Measurements from ENCODE around the gene F11. TPM values are rescaled to one million over a fixed set of nuclear protein-coding genes. Genes with fewer than 3 reads are reported as not detected.
"Not testable (repeated sequence)": the region's sequence is repeated elsewhere in the genome, so short reads cannot be mapped to it uniquely, and the experiment has no call there.

Gene F11
- total RNA-seq, 1 experiment from 2014 or later = not detected

DNA sequence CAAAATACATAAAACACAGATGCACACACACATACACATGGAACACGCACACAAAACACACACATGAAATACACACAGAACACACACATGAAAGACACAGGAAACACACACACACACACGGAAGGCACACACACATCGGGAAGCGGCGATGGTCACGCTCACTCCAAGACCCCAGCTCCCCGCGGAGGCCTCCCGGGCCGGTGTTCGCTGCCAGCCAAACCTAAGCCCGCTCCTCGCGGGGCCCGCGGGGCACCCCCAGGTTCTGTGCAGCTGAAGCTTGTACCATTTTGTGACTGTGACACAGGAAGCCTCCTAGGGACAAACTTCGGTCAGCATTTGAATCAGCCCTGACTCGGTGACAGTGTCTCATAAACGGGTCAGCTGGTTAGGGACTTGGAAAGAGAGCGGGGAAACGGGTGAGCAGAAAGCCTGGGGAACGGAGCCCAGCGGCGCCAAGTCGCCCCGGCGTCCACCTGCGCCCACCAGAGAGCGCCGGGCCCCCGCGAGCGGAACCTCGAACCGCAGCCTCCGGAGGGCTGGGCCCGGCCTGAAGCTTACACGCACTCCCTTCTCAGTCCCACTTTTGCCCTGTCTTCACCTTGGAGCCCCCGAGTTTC is 32.1 kb downstream of the F11 start:
- DNase-seq (ENCODE audit: low read depth) = no peak

DNA sequence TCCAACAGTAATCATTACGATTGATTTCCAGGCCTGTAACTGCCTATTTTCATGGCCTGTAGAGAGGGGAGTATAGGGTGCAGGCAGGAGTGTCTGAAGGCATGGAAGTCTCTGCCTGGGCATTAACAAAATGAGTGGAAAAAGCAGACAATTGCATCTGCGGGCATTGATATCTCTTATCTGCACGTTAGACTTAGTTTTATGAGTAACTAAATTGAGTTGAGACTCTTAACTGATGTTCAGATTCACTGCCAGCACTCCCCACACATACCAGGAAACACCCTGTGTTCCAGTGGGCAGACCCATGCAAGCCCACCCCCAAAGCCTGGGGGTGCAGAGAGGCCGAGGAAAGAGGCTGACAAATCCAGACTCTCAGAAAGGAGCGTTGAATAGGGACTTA is 33.3 kb downstream of the F11 start:
- no peak for DNase-seq (ENCODE audit: low read depth)

DNA sequence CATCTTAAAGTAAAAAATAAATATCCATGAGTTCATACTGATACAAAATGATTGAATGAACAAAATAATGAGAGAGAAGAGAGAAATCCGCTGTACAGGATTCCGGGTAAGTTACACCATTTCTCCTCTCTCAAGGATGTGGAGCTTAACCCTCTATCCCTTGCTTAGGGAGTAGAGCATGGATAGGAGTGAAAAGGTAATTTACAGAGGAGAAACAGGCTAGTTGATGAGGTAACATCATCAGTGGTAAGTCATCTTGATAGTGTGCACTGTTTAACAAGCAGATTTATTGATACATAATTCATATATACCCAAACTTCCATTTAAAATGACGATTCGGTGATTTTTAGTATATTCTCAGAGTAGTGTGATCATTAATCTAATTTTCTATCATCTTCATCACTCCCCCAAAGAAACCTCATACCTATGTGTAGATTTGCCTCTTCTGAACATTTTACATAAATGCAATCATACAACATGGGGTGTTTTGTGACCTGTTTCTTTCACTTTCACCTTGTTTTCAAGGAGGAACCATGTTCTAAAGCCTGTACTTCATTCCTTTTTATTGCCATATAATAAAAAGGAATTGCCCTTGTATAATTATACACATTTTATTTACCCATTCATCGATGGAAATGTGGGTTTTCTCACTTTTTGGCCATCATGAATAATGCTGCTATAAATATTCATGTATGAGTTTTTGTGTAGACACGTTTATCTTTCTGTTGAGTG is 34.8 kb downstream of the F11 start:
- no peak for DNase-seq (ENCODE audit: low read depth)

DNA sequence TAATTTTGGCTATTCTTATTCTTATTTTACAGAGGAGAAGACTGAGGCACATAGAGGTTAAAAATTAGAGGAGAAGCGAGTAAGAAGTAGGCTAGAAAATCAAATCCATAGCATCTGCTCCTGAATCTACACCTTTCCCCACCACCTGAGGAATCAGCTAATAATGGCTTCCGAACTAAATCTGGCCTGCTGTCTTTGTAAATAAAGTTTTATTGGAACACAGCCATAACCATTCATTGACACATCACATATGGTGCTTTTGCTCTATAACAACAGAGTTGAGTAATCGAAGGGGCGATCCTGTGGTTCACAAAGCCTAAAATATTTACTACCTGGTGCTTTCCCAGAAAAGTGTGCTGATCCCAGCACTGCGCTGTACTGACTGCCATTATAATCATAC is 38.2 kb downstream of the F11 start:
- no peak for DNase-seq (ENCODE audit: low read depth)

DNA sequence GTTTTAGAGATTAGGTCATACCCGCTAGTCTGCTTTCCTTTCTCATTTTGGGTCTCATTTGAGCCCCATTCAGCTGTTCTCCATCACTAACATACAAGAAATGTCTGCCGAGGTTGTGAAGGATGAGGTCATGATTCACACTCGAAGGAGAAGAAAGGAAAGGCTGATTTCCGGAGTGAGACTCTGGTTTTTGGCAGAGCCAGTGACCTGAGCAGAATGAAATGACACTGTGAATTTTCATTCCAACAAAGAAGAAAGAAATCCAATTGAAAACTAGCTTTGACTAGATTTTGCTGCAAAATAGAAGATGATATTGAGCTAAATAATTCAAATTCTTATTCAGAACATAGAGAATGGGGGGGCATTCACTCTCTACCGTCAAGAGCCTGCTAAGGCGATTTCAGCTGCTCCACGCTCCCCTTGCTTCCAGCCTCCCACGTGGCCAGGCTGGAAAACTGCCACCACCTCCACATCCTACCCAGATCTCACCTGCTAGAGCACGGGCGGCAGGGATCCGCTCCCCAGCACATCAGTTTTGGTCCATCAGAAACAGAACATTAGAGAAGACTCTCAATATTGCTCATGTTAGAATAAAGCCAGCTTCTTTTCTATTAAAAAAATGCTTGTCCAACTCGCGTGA is 39.0 kb downstream of the F11 start:
- DNase-seq (ENCODE audit: low read depth) = no peak

DNA sequence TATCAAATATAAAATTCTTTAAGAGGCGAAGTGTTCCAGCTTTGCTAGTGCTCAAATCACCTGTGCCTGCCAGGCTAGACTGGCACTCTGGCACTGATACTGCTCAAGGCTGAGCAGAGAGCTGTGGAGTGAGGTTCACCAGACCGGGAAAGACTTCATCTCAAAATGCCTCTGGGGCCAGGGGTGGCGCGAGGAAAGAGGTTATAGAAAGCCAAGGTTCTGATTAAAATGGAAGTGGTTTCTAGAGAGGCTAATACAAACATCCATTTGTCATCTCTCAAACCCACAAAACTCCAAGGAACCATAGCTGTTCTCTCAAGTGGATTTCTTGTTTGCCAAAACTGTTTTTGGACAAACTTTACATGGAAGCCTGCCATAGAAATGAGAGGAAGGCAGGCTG is 41.5 kb downstream of the F11 start:
- DNase-seq (ENCODE audit: low read depth) = no peak

DNA sequence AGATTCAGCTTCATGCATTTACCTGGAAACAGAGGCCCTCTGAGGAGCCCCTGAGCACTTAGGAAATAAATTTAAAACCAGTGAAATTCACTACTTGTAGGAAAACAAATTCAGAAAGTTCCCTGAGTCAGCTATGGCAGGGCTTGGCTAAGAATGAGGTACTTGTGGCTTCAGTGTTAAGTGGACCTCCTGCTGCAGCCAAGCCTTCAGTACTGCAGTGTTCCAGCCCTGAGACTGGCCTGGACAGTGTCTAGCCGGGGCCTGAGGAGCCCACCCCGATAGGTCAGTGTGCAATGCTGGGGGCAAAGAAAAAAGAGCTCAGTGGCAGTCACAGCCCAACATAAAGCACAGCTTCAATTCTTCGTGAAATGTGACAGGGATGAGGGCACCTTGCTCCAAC is 41.9 kb downstream of the F11 start:
- no peak for DNase-seq (ENCODE audit: low read depth)

DNA sequence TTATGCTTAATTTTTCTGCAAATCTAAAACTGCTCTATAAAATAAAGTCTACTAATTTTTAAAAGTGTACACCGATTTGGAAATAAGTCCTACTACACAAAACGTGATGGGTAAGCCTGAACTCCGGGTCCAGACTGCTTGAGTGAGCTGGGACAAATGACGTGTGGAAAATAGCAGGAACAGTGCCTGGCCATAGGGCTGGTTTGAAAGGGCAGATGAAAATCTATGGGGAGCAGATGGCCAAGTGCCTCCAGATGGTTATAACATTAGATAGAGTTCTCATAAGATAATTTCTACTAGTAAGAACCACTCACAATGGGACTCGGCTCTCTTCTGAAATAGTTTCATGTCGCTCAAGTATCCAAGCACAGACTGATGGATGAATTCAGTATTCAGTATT is 52.5 kb downstream of the F11 start:
- DNase-seq (ENCODE audit: low read depth) = no peak

DNA sequence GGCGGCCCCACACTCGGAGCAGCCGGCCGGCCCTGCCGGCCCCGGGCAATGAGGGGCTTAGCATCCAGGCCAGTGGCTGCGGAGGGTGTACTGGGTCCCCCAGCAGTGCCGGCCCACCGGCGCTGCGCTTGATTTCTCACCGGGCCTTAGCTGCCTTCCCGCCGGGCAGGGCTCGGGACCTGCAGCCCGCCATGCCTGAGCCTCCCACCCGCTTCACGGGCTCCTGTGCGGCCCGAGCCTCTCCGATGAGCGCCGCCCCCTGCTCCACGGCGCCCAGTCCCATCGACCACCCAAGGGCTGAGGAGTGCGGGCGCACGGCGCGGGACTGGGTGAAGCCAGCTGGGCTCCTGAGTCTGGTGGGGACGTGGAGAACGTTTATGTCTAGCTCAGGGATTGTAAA is 58.7 kb downstream of the F11 start:
- not testable (repeated sequence) for DNase-seq (ENCODE audit: low read depth)

DNA sequence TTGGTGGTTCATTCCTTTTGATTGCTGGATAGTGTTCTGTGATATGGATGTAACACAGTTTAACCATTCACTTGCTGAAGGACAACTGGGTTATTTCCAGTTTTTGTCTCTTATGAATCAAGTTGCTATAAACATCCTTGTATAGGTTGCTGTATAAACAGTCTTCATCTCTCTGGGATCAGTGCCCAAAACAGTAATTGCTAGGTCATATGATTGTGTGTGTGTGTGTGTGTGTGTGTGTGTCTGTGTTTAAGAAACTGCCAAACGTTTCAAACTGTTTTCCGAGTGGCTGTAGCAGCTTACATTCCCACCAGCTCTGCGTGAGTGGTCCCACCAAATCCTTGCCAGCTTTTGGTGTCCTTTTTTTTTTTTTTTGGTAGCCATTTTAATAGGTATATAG is 60.4 kb downstream of the F11 start:
- DNase-seq (ENCODE audit: low read depth) = no peak

DNA sequence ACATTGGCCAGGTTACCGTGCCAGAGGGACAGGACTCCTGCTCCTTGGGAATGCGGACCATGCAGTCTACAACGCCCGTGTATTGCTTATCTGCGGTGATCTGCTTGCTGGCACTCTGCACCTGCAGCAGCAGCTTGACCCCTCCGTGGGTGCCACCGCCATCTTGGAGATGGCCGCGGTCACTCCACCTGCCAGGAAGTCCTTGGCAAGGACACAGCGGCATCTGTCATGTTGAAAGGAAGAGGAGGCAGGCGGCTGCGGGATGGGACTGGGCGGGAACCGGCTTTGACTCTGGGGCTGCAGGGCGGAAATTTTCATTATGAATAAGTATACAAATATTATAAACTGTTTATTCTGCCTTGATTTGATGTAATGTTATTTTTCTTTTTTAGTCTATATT is 63.4 kb downstream of the F11 start:
- DNase-seq (ENCODE audit: low read depth) = no peak

DNA sequence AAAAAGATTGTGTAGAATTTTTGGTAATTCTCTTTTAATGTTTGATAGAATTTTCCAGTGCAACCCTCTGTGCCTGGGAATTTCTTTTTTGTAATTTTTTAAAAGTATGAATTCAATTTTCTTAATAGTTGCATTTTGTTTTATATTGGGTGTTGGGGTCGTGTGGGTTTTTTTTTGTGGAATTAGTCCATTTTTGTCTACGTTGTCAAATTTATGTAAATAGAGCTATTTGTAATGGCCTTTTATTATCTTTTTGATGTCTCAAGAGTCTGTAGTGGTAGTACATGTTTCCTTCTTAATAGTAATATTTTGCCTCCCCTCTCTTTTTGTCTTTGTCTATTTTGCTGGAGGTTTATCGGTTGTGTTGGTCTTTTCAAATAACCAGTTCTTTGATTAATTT is 64.4 kb downstream of the F11 start:
- DNase-seq (ENCODE audit: low read depth) = no peak

DNA sequence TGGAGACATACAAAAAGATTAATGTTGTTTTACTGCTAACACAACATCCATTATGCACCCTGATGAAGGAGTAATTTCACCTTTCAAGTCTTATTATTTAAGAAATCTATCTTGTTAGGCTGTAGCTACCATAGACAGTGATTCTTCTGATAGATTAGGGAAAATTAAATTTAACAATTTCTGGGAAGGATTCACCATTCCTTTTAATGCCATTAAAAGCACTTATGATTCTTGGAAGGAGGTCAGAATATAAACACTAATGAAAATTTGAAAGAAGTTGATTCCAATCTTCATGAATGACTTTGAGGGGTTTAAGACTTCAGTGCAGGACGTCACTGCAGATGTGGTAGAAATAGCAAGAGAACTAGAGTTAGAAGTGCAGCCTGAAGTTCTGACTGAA is 69.8 kb downstream of the F11 start:
- no peak for DNase-seq (ENCODE audit: low read depth)

Other genes with a start within 250 kb of the F11 start
- 4.9 and 7.0 TPM in 2 replicates for gene TLR3, start 197.0 kb upstream of the F11 start, total RNA-seq (2014; rRNA removed; shearing (Covaris generic))
- not detected in 2 replicates for gene FAM149A, start 161.5 kb upstream of the F11 start, total RNA-seq (2014; rRNA removed; shearing (Covaris generic))
- gene CYP4V2, start 74.6 kb upstream of the F11 start, total RNA-seq (2014; rRNA removed; shearing (Covaris generic)) = 6.2 and 9.5 TPM in 2 replicates
- not detected in 2 replicates for gene KLKB1, start 38.7 kb upstream of the F11 start, total RNA-seq (2014; rRNA removed; shearing (Covaris generic))

Data from RPMI7951 (cell line).